ENCODE measurements around the gene AXIN1. TPM values are rescaled to one million over a fixed set of nuclear protein-coding genes. Genes with fewer than 3 reads are reported as not detected.

AXIN1 gene
- total and polyA plus RNA-seq, 2 donors (not counting 3 experiments of a cell fraction or from before 2014, with no cell fraction given), result 8.3 to 21.9 TPM

DNA sequence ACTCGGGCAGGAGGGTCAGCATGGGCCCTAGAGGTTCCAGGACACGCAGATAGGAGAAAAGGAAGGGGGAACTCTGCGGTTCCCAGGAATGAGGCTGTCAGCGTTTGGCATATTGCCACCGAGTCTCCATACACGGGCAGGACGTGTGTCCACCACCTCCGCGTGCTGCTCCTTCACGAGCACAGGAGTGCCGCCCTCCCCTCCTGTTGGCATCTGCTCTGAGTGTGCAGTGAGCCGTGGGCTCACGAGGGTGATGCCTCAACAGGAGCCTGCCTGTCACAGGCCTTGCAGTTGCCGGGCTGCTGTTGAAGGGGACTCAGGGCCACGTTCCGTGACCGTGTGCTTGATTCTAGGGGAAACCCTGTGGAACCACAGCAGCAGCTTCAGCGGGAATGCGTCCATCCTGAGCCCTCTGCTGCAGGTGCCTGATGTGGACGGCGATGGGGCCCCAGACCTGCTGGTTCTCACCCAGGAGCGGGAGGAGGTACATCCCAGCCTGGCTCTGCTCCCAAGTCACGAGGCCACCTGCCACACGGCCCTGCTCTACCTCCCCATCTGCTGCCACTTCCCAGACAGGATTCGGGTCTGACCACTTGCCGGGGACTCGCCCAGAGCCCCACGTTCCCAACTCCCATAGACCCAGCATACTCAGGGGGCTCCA is 91.4 kb downstream of the AXIN1 start:
- H3K4me3 ChIP-seq (replicated peaks in 1 of 3; ENCODE audit: insufficient read depth in 1 of 3, low read depth in 1 of 3, low read length in 3 of 3), result no peak overlapping the region
- no peaks in the 10 kb centered on the region for H3K9me1 ChIP-seq (replicated peaks; ENCODE audit: control insufficient read depth, extremely low read depth, insufficient read depth, low read length)
- H3K9me3 ChIP-seq (replicated peaks; ENCODE audit: control insufficient read depth, insufficient read depth, low read length), result no peaks in the 10 kb centered on the region
- FAIRE-seq (no peak), DNase-seq (ENCODE audit: low read depth, low spot score) (no peak)
- H3K4me1 ChIP-seq (ENCODE audit: control insufficient read depth, extremely low read depth, insufficient read depth, low read length), result no peaks in the 10 kb centered on the region
- no peak overlapping the region for H3K4me2 ChIP-seq (ENCODE audit: insufficient read depth, low read length)
- intact Hi-C loops (cut with micrococcal nuclease) (no loop called here), dilution Hi-C loops (cut with MboI; ENCODE audit: extremely low pct_ligation_motif_present, low sequenced_read_pairs) (no loop called here)
- TF ChIP-seq, protein P1, sequence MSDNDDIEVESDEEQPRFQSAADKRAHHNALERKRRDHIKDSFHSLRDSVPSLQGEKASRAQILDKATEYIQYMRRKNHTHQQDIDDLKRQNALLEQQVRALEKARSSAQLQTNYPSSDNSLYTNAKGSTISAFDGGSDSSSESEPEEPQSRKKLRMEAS (IDR thresholded peaks at IDR 0.05; ENCODE audit: insufficient read depth, insufficient read length), result no peak
- BruUV-seq (replicated peaks), result no TSS peak
- no peak overlapping the region for H2AFZ ChIP-seq (ENCODE audit: low read depth, low read length)
- no peak overlapping the region for H3K27ac ChIP-seq (ENCODE audit: insufficient read depth, low read depth, low read length)
- POLR2A ChIA-PET, result no interaction called here
- no peak overlapping the region for H3K9ac ChIP-seq (replicated peaks; ENCODE audit: extremely low read depth, insufficient read depth, low read length)
- H4K20me1 ChIP-seq (replicated peaks; ENCODE audit: control insufficient read depth, extremely low read depth, insufficient read depth, low read length), result no peaks in the 10 kb centered on the region
- H3K27me3 ChIP-seq (ENCODE audit: control insufficient read depth in 2 of 2, insufficient read depth in 2 of 2, low read length in 2 of 2), result no peaks in the 10 kb centered on the region
- H3K79me2 ChIP-seq (ENCODE audit: control insufficient read depth, insufficient read depth, low read length), result no peaks in the 10 kb centered on the region
- CTCF ChIA-PET, result no interaction called here
- peaks cover 0 to 20% of the 10 kb centered on the region in 2 experiments for H3K36me3 ChIP-seq (ENCODE audit: control insufficient read depth in 2 of 2, extremely low read depth in 1 of 2, insufficient read depth in 2 of 2, low read length in 2 of 2)

DNA sequence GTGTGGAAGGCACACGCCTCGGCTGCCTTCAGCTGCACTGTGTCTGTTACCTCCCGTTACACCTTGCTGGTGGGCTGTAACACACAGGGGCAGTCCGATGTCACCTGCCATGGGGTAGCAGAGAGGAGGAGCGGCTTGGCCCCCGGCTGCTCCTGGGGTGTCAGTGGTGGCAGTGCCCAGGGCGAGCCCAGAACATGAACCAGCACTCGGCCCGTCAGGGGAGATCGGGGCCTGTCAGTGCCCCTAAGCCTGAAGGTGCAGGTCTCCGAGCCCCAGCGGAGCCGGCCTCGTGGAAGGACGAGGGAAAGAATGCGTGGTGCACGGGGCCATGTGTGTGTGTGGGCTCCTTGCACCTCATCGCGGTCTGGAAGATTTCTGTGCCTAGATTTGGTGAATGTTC is 92.2 kb downstream of the AXIN1 start:
- no TSS peak for BruUV-seq (replicated peaks)
- Histone ChIP-seq H3K36me3 (ENCODE audit: control insufficient read depth in 2 of 2, extremely low read depth in 1 of 2, insufficient read depth in 2 of 2, low read length in 2 of 2) (peaks cover 0 to 20% of the 10 kb centered on the region in 2 experiments), H3K9me1 (replicated peaks; ENCODE audit: control insufficient read depth, extremely low read depth, insufficient read depth, low read length) (no peaks in the 10 kb centered on the region), H3K9me3 (replicated peaks; ENCODE audit: control insufficient read depth, insufficient read depth, low read length) (no peaks in the 10 kb centered on the region), H3K4me2 (ENCODE audit: insufficient read depth, low read length) (no peak overlapping the region), H3K27ac (ENCODE audit: insufficient read depth, low read depth, low read length) (no peak overlapping the region), H2AFZ (ENCODE audit: low read depth, low read length) (no peak overlapping the region), H3K79me2 (ENCODE audit: control insufficient read depth, insufficient read depth, low read length) (no peaks in the 10 kb centered on the region), H4K20me1 (replicated peaks; ENCODE audit: control insufficient read depth, extremely low read depth, insufficient read depth, low read length) (no peaks in the 10 kb centered on the region), H3K9ac (replicated peaks; ENCODE audit: extremely low read depth, insufficient read depth, low read length) (no peak overlapping the region), H3K4me1 (ENCODE audit: control insufficient read depth, extremely low read depth, insufficient read depth, low read length) (no peaks in the 10 kb centered on the region), H3K4me3 (replicated peaks in 1 of 3; ENCODE audit: insufficient read depth in 1 of 3, low read depth in 1 of 3, low read length in 3 of 3) (no peak overlapping the region), H3K27me3 (ENCODE audit: control insufficient read depth in 2 of 2, insufficient read depth in 2 of 2, low read length in 2 of 2) (no peaks in the 10 kb centered on the region)
- POLR2A ChIA-PET, result no interaction called here
- TF ChIP-seq GATA2 (IDR thresholded peaks at IDR 0.05; ENCODE audit: insufficient read depth, insufficient read length, low read depth, low read length) (no peak), POLR2A (IDR thresholded peaks at IDR 0.05; ENCODE audit: low read depth, low read length) (no peak), FOS (IDR thresholded peaks at IDR 0.05; ENCODE audit: borderline replicate concordance, insufficient read depth, low read length) (no peak), MYC (IDR thresholded peaks at IDR 0.05; ENCODE audit: low read depth, low read length) (no peak), EZH2 (IDR thresholded peaks at IDR 0.05; ENCODE audit: borderline replicate concordance, low read depth, low read length, severe bottlenecking) (no peak), JUN (IDR thresholded peaks at IDR 0.05; ENCODE audit: borderline replicate concordance, insufficient read depth, insufficient read length, low read depth) (no peak), POLR2AphosphoS5 (IDR thresholded peaks at IDR 0.05; ENCODE audit: insufficient read depth, low read depth, low read length) (no peak)
- TF ChIP-seq, protein P2, sequence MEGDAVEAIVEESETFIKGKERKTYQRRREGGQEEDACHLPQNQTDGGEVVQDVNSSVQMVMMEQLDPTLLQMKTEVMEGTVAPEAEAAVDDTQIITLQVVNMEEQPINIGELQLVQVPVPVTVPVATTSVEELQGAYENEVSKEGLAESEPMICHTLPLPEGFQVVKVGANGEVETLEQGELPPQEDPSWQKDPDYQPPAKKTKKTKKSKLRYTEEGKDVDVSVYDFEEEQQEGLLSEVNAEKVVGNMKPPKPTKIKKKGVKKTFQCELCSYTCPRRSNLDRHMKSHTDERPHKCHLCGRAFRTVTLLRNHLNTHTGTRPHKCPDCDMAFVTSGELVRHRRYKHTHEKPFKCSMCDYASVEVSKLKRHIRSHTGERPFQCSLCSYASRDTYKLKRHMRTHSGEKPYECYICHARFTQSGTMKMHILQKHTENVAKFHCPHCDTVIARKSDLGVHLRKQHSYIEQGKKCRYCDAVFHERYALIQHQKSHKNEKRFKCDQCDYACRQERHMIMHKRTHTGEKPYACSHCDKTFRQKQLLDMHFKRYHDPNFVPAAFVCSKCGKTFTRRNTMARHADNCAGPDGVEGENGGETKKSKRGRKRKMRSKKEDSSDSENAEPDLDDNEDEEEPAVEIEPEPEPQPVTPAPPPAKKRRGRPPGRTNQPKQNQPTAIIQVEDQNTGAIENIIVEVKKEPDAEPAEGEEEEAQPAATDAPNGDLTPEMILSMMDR (IDR thresholded peaks at IDR 0.05; ENCODE audit: extremely low read depth in 1 of 2, insufficient read depth in 1 of 2, low read depth in 1 of 2, low read length in 2 of 2), result no peak
- TF ChIP-seq, protein P1 (IDR thresholded peaks at IDR 0.05; ENCODE audit: insufficient read depth, insufficient read length), result no peak
- dilution Hi-C loops (cut with MboI; ENCODE audit: extremely low pct_ligation_motif_present, low sequenced_read_pairs), result no loop called here
- intact Hi-C loops (cut with micrococcal nuclease), result no loop called here
- FAIRE-seq (no peak), DNase-seq (ENCODE audit: low read depth, low spot score) (no peak)
- CTCF ChIA-PET, result no interaction called here

Measured in endothelial cell of umbilical vein (primary cell).